Upper lobe of right lung (tissue), 1 donor: ENCODE results near the gene GNAT2. TPM values are rescaled to one million over a fixed set of nuclear protein-coding genes. Genes with fewer than 3 reads are reported as not detected.

Experiments used
- total RNA-seq: library from RNA; stranded (reverse); fragmentation: NEBNext Ultra II Directional; extraction: Animal tissue kit (Norgen Biotek cat#: 25700); gene quantifications from one replicate; pipeline ENCODE4 v1.2.1, GENCODE V29; 2021
- donor health status: DM: no; HTN: yes; CAD: no; lungs with severe emphysema.

GNAT2 gene
- total RNA-seq, 1 donor from 2014 or later = not detected

Other genes starting within 250 kb of the GNAT2 start
- gene SORT1, start 221.7 kb downstream of the GNAT2 start, total RNA-seq = 183 TPM
- 67.8 TPM for gene PSMA5, start 193.2 kb downstream of the GNAT2 start, total RNA-seq
- 3.1 TPM for gene SYPL2, start 153.1 kb downstream of the GNAT2 start, total RNA-seq
- 4.6 TPM for gene ATXN7L2, start 135.7 kb downstream of the GNAT2 start, total RNA-seq
- 13.1 TPM for gene CYB561D1, start 125.5 kb downstream of the GNAT2 start, total RNA-seq
- gene AMIGO1, start 109.9 kb downstream of the GNAT2 start, total RNA-seq = 13.3 TPM
- not detected for gene GPR61, start 79.7 kb downstream of the GNAT2 start, total RNA-seq
- 6.9 TPM for gene GNAI3, start 71.0 kb downstream of the GNAT2 start, total RNA-seq
- 56.9 TPM for gene AMPD2, start 221 bp upstream of the GNAT2 start, total RNA-seq
- 17.2 TPM for gene GSTM4, start 36.5 kb upstream of the GNAT2 start, total RNA-seq
- 37.3 TPM for gene GSTM2, start 48.4 kb upstream of the GNAT2 start, total RNA-seq
- gene GSTM1, start 68.2 kb upstream of the GNAT2 start, total RNA-seq = not detected
- gene GSTM5, start 92.6 kb upstream of the GNAT2 start, total RNA-seq = 18.1 TPM
- 29.7 TPM for gene GSTM3, start 121.4 kb upstream of the GNAT2 start, total RNA-seq
- not detected for gene EPS8L3, start 144.3 kb upstream of the GNAT2 start, total RNA-seq